NB4 (cell line): Measurements from ENCODE around the gene SLPI.

ENCODE experiments used
- MYC ChIP-seq: IDR thresholded peaks from 2 replicates; pipeline ENCODE4 v1.6.1; 2011; ENCODE audit warnings: low read depth, low read length
- POLR2A ChIP-seq: IDR thresholded peaks from 2 replicates; pipeline ENCODE4 v1.6.1; 2011; ENCODE audit warnings: mild to moderate bottlenecking; ENCODE audit not compliant: insufficient read length; ENCODE audit errors: extremely low read depth
- TF ChIP-seq, protein P1 (sequence below): IDR thresholded peaks from 2 replicates; pipeline ENCODE4 v1.6.1; 2011; ENCODE audit warnings: low read depth, low read length
- TF ChIP-seq, protein P2 (sequence below): IDR thresholded peaks from one replicate; pipeline ENCODE4 v1.5.1; 2012; ENCODE audit warnings: low read depth, low read length

GRCh38 chr20:45299786-45300185 is 45.4 kb upstream of the SLPI start:
- TF ChIP-seq, protein P1, sequence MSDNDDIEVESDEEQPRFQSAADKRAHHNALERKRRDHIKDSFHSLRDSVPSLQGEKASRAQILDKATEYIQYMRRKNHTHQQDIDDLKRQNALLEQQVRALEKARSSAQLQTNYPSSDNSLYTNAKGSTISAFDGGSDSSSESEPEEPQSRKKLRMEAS: no peak
- TF ChIP-seq, protein P2, sequence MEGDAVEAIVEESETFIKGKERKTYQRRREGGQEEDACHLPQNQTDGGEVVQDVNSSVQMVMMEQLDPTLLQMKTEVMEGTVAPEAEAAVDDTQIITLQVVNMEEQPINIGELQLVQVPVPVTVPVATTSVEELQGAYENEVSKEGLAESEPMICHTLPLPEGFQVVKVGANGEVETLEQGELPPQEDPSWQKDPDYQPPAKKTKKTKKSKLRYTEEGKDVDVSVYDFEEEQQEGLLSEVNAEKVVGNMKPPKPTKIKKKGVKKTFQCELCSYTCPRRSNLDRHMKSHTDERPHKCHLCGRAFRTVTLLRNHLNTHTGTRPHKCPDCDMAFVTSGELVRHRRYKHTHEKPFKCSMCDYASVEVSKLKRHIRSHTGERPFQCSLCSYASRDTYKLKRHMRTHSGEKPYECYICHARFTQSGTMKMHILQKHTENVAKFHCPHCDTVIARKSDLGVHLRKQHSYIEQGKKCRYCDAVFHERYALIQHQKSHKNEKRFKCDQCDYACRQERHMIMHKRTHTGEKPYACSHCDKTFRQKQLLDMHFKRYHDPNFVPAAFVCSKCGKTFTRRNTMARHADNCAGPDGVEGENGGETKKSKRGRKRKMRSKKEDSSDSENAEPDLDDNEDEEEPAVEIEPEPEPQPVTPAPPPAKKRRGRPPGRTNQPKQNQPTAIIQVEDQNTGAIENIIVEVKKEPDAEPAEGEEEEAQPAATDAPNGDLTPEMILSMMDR: no peak
- TF ChIP-seq MYC (no peak), POLR2A (no peak)
